HG03565 (cell line): ENCODE measurements around the gene PAX6.

Experiments used
- ATAC-seq: cut with Tn5 transposase; IDR thresholded peaks from one replicate; pipeline ENCODE4 v1.9.1; 2021; ENCODE audit warnings: mild to moderate bottlenecking, moderate library complexity; ENCODE audit not compliant: unreplicated experiment

PAX6 gene

GRCh38 chr11:31809857-31810778, 1.0 kb downstream of the PAX6 start:
- ATAC-seq, result no peak

- ATAC-seq, result no peak
Observed at GRCh38 chr11:31809541-31809856, 1.6 kb downstream of the PAX6 start.

GRCh38 chr11:31808721-31809540, 2.2 kb downstream of the PAX6 start:
- no peak for ATAC-seq

GRCh38 chr11:31807799-31808667, 3.1 kb downstream of the PAX6 start:
- no peak for ATAC-seq

GRCh38 chr11:31806928-31807798, 4.0 kb downstream of the PAX6 start:
- no peak for ATAC-seq

GRCh38 chr11:31806186-31806927, 4.8 kb downstream of the PAX6 start:
- ATAC-seq, result no peak

- no peak for ATAC-seq
Observed at GRCh38 chr11:31805629-31806185, 5.4 kb downstream of the PAX6 start.

GRCh38 chr11:31805037-31805628, 6.0 kb downstream of the PAX6 start:
- no peak for ATAC-seq

- ATAC-seq, result no peak
Observed at GRCh38 chr11:31804312-31805036, 6.6 kb downstream of the PAX6 start.

- ATAC-seq, result no peak
Observed at GRCh38 chr11:31803813-31804311, 7.3 kb downstream of the PAX6 start.

GRCh38 chr11:31802990-31803812, 7.9 kb downstream of the PAX6 start:
- no peak for ATAC-seq

GRCh38 chr11:31802609-31802989, 8.5 kb downstream of the PAX6 start:
- no peak for ATAC-seq

GRCh38 chr11:31802000-31802551, 9.0 kb downstream of the PAX6 start:
- no peak for ATAC-seq

- no peak for ATAC-seq
Observed at GRCh38 chr11:31801298-31801702, 9.8 kb downstream of the PAX6 start.

GRCh38 chr11:31800398-31801265, 10.5 kb downstream of the PAX6 start:
- ATAC-seq, result no peak
